GM19238 (cell line): Measurements from ENCODE around the gene SPC25.
A peak's percentile ranks its signal among the peaks of the same experiment; 100 is the strongest.
"Not testable (repeated sequence)": the region's sequence is repeated elsewhere in the genome, so short reads cannot be mapped to it uniquely, and the experiment has no call there.

ENCODE experiments used
- DNase-seq: peaks from one replicate; pipeline ENCODE4 v3.0.0; 2011; ENCODE audit warnings: low spot score; ENCODE audit not compliant: insufficient read length

Gene SPC25

DNA sequence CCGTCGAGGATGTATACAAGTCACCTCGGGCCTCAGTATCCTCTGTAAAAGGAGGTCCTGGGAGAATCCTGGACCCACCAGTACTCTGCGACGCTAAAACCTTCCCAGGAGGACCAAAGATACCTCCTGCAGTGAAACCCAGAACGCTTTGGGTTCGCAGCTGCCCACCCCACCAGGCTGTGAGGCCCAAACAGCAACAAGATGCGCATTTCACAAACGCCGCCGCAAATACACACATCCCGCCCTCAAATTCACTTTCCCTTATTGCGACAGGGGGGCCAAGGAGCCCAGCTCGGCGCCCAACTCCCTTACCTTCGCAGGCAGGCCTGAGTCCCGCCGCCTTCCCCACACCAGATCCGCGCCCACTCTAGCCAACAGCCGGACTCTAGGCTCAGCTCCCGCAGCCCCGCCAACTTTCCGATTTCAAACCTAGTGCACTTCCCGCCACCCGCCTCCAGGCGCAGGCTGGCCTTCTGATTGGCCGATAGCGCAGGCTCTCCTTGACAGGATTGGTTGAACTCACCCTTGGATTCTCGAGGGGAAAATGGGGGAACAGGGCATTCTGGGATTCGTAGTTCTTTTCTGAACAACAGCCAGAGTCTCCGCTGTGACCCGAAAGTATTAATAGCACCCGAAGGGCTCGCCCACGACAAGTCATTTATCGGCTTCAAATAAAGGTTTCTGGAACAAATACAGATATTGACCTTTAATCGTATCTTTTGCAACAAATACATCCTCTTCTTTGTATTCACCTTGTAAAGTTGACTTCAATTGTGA, at the start of gene SPC25:
TSS of gene SPC25 (minus strand) at position 425 of the 777 bp plus-strand sequence. CDS start 911 bp downstream, outside the sequence.
- peak; percentile 89 for DNase-seq

- no peak for DNase-seq
Observed at GRCh38 chr2:168939918-168940317, 49.7 kb upstream of the SPC25 start.

GRCh38 chr2:168939061-168939460, 48.8 kb upstream of the SPC25 start:
- DNase-seq = no peak

DNA sequence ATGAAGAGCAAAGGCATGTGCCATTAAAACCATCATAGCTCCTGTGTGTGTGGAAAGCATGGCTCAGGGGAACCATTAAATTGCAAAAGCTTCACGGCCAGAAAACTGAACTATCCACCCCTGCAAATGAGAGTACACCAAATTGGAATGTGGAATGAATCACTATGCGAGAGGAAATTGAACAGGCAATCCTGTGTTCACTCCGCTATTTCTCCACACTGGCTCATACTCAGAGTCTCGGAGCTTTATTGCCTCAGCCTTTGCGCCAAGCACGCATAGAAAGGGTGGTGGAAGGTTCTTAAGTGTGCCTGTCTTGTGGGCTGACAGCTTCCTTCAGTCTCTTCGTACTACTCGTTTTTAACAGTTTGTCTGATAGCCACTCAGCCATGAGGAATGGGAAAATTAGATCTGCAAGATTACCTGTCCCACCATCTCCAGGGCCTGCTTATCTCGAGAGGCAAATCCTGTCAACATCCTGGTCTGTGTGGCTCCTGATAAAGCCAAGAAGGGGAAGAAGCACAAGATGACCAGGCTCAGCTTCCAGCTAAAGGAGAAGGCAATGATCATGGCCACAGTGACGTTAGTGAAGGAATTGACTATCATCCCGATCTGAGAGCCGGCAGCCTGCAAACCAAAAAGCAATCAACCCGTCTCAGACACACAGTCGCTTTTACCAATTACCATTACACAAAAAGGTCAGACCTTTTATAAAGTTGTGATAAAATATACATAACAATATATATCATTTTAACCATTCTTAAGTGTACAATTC, 45.8 kb upstream of the SPC25 start:
- no peak for DNase-seq

- DNase-seq = no peak
Observed at GRCh38 chr2:168934826-168935225, 44.6 kb upstream of the SPC25 start.

GRCh38 chr2:168932174-168932573, 41.9 kb upstream of the SPC25 start:
- not testable (repeated sequence) for DNase-seq

DNA sequence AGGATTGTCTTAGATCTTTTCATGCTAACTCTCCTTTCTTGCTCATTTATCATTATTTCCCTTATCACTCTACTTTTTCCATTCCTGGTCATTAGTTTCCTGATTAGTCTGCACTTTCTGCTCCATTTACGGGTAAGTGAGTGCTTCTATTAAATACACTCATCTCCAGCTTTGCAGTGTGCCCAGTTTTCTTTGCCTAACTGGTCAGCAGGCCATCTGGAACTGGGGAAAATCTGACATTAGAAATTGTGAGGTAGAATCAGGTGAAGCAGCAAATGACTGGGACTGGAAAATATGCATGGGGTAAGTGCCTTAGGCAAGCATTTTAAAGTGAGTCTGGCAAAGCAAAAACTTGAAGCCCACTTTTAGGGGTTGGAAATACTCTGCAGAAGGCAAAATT, 40.0 kb upstream of the SPC25 start:
- DNase-seq = no peak

DNA sequence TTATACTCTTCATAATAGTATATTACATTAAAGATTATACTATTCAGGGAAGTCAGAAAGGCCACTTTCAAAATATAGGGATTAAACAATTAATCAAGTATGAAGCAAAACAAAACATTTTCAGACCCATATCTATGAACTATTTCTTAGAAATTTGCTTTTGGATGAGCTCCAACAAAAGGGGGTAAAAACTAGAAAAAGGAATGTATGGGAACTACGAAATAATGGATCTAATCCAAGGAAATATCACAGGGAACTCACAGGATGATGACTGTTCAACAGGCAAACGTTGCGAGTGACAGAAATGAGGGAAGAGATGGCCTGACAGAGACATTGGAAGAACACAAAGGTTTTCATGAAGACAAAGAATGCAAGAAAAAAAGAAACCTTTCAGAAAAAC, 38.8 kb upstream of the SPC25 start:
- no peak for DNase-seq

GRCh38 chr2:168928113-168928831, 38.0 kb upstream of the SPC25 start:
- DNase-seq = no peak

DNA sequence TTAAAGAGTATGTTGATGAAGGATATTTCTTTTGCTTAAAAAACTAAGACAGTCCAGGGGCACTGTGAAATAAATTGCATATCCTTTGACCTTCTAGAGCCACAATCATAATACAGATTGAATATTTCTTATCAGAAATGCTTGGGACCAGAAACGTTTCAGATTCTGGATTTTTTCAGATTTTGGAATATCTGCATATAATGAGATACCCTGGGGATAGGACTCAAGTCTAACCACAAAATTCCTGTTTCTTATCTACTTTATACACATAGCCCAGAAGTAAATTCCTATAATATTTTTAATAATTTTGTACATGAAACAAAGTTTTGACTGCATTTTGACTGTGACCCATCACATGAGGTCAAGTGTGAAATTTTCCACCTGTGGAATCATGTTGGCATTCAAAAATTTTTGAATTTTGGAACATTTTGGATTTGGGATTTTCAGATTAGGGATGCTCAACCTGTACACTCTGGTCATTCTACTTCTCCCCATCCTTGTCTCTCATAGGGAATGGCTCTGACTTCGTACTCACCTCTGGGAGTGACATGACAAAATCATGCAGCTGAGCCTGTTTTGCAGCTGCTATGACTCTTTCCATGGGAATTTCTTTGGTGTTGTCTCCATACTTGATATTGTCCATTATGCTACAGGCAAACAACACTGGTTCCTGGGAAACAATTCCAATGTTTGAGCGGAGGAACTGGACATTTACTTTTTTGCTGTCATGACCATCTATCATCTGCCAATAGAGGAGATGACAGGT, 36.6 kb upstream of the SPC25 start:
- DNase-seq = no peak

- DNase-seq = no peak
Observed at GRCh38 chr2:168920504-168921157, 30.4 kb upstream of the SPC25 start.

DNA sequence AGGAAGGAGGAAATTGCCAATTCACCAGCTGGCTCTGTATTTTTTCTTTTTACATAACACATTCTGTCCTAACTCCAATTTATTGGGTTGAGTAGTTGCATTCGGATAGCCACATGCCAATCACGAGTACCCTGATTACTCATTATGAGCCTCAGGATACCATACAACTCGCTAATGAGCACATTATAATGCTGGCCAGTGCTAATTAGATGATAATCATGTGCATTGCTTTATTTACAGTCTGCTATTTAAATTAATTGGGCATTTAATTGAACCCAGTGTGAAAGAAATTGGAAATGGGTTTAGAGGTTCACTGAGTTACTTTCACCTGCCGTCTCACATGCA, 26.1 kb upstream of the SPC25 start:
- no peak for DNase-seq

DNA sequence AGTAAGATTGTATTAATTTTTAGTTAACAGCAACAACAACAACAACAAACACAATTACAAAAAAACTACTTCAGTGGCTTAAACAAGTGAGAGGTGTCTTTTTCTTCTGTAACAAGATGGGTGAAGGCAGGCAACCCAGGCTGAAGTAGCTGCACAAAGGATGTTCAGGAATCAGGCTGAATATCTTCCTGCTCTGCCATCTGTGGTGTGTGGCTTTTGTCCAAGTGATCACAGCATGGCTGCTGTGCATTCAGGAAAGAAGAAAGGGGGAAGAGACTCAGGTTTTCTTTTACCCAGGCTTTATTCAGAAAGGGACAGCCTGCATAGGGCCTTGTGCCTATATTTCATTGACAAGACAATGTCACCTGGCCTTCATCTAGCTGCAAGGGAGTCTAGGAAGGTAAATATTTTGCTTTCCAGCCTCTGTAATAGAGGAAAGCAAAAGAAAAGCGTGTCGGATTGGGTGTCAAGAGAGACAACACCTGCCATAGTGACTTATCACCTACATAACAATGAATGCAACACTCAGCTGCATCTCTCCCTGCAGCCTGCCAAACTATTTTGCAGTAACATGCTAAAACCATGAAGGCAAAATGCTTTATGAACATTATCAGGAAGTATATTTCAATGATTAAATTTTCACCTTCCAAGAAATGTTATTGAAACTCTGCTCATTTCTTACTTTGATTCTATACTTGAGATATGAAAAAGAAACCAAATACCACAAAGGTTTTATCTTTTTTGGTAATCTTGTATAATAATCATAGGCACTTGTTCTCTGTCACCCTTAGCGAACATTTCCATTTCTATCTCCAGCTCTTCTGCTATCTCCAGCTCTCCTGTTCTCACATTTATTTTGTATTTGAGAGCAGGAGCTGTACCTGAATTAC, 25.5 kb upstream of the SPC25 start:
- DNase-seq = no peak

- no peak for DNase-seq
Observed at GRCh38 chr2:168913495-168913894, 23.3 kb upstream of the SPC25 start.

DNA sequence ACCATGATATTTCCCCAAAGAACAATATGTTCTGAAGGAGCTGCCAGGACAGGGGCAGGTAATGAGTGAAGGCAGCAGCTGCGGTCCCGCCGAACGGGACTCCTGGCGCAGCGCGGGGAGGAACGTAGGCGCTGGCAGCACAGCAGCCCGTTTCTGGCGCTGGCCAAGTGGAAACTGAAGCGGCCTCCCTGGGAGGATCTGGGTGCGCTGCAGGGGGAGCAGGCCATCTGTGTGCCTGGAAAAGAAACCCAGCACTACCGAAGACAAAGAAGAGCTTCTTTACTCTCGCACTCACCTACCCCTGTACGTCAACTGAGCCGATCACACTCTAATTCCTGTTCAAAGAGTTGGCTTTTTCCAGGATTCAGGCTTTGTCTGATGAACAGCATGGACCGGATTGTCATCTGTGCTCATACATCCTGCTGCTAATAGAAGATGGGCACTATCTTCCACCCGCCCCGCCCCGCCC, 22.7 kb upstream of the SPC25 start:
- no peak for DNase-seq

GRCh38 chr2:168912466-168912865, 22.2 kb upstream of the SPC25 start:
- DNase-seq = no peak

DNA sequence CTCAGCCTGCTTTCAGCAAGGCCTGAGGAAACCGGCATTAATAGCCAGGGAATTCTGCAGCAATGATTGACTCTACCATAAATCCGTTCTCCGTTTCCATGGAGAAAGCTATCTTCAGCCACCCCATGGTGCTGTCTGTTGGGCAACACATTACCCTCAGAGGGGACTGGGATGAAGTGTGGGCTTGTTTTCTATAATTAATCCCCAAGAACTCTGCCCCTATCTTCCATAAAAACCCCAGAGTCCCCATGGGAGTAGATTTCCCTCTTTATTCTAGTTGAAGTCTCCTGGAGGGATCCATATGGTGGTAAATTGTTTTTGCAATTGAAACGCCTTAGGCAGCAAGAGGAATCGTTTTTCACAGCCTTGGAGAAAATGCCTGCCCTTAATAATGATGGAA, 20.1 kb upstream of the SPC25 start:
- no peak for DNase-seq

DNA sequence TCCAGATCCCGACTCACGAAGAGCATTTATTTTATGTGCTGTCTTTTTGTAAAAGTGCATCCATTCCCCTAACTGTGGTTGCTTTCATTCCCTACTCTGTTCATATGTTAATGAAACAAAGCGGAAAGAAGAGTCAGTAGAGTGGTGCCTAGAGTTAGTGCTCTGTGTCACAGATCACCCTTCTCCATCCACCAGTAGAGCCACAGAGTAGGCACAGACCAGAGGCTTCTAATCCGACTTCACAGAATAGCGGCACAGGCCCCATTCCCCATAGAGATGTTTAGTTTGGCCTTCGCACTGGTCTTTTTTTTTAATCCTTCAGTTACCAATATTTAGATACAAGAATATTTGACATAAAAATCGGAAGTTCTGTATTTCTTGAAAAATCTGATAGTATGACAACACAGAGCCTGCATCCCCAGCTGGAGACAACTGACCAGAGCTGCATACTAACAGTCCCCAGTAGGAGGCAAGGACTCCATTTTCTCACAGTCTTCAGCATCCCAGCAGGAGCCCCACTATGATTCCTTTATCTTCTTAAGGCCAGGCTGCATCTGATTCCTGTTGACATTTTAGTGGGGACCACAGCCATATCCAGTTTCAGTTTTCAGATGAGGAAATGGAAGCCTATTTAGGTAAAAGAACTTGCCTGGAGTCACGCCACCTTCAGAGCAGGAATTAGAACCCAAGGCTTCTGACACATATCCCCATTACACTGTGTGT, 17.9 kb upstream of the SPC25 start:
- no peak for DNase-seq

DNA sequence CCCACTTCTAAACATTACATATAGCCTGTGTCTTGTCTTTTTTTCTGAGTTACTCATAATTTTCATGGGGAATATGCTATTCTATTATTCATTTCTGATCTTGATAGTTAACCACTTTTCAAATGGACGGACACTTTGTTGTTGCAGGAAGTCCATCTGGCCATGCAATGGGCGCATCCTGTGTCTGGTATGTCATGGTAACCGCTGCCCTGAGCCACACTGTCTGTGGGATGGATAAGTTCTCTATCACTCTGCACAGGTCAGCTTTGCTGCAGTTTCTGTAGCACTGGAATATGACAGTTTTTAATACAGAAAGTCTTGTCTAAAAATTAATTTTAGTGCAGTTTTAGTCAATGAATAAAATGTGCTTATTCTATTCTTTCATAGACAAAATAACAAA, 14.1 kb upstream of the SPC25 start:
- DNase-seq = no peak
